ENCODE results near the gene TUT7. TPM values are rescaled to one million over a fixed set of nuclear protein-coding genes. Genes with fewer than 3 reads are reported as not detected.

TUT7 gene
- total RNA-seq, 1 experiment from 2014 or later: 17.2 TPM

- no peaks in the 10 kb centered on the region for H3K27me3 ChIP-seq (replicated peaks; ENCODE audit: control insufficient read depth, insufficient read depth, low read length)
- POLR2A ChIA-PET: no interaction called here
- Mint-ChIP-seq H3K36me3 (ENCODE audit: insufficient read depth, unreplicated experiment) (peaks cover 42% of the 10 kb centered on the region), H3K4me1 (ENCODE audit: low read depth, unreplicated experiment) (peaks cover 7% of the 10 kb centered on the region), H3K9me3 (ENCODE audit: unreplicated experiment) (no peaks in the 10 kb centered on the region), H3K4me3 (ENCODE audit: unreplicated experiment) (no peak overlapping the region), H3K27me3 (ENCODE audit: insufficient read depth, unreplicated experiment) (no peaks in the 10 kb centered on the region), H3K27ac (ENCODE audit: unreplicated experiment) (peak overlapping the region; percentile 29)
- peaks cover 23% of the 10 kb centered on the region for H3K4me1 ChIP-seq
- H3K4me3 ChIP-seq (ENCODE audit: low read depth, low read length): no peak overlapping the region
- no TSS peak for BruUV-seq (replicated peaks)
- intact Hi-C loops (cut with micrococcal nuclease; ENCODE audit: unreplicated experiment): no loop called here
- no peak for TF ChIP-seq CTCF (IDR thresholded peaks at IDR 0.05; ENCODE audit: insufficient read depth in 1 of 2, low read depth in 1 of 2, low read length in 1 of 2, severe bottlenecking in 1 of 2, unreplicated experiment in 1 of 2)
- DNase-seq: no peak
- H3K36me3 ChIP-seq (ENCODE audit: control insufficient read depth, insufficient read depth, low read length): no peaks in the 10 kb centered on the region; the same call in 1 of the 2 replicates
- H3K9me3 ChIP-seq: no peaks in the 10 kb centered on the region
- CTCF ChIA-PET: no interaction called here
Measured at GRCh38 chr9:86341007-86341491, 13.2 kb downstream of the TUT7 start.

GRCh38 chr9:86340356-86341006 is 13.7 kb downstream of the TUT7 start:
- H3K9me3 Mint-ChIP-seq (ENCODE audit: unreplicated experiment): no peaks in the 10 kb centered on the region
- H3K27ac Mint-ChIP-seq (ENCODE audit: unreplicated experiment): no peak overlapping the region
- no peak overlapping the region for H3K4me3 Mint-ChIP-seq (ENCODE audit: unreplicated experiment)
- Histone ChIP-seq H3K9me3 (no peaks in the 10 kb centered on the region), H3K4me3 (ENCODE audit: low read depth, low read length) (no peak overlapping the region), H3K27me3 (replicated peaks; ENCODE audit: control insufficient read depth, insufficient read depth, low read length) (no peaks in the 10 kb centered on the region), H3K4me1 (peaks cover 27% of the 10 kb centered on the region), H3K36me3 (ENCODE audit: control insufficient read depth, insufficient read depth, low read length) (no peaks in the 10 kb centered on the region; the same call in 1 of the 2 replicates)
- H3K36me3 Mint-ChIP-seq (ENCODE audit: insufficient read depth, unreplicated experiment): peaks cover 48% of the 10 kb centered on the region
- BruUV-seq (replicated peaks): no TSS peak
- no peak for DNase-seq
- TF ChIP-seq CTCF (IDR thresholded peaks at IDR 0.05; ENCODE audit: insufficient read depth in 1 of 2, low read depth in 1 of 2, low read length in 1 of 2, severe bottlenecking in 1 of 2, unreplicated experiment in 1 of 2): no peak
- intact Hi-C loops (cut with micrococcal nuclease; ENCODE audit: unreplicated experiment): no loop called here
- H3K27me3 Mint-ChIP-seq (ENCODE audit: insufficient read depth, unreplicated experiment): no peaks in the 10 kb centered on the region
- peaks cover 7% of the 10 kb centered on the region for H3K4me1 Mint-ChIP-seq (ENCODE audit: low read depth, unreplicated experiment)
- CTCF ChIA-PET: no interaction called here
- POLR2A ChIA-PET: no interaction called here

GRCh38 chr9:86337469-86338108 is 16.6 kb downstream of the TUT7 start:
- Mint-ChIP-seq H3K9me3 (ENCODE audit: unreplicated experiment) (no peaks in the 10 kb centered on the region), H3K4me3 (ENCODE audit: unreplicated experiment) (no peak overlapping the region), H3K36me3 (ENCODE audit: insufficient read depth, unreplicated experiment) (peaks cover 55% of the 10 kb centered on the region), H3K4me1 (ENCODE audit: low read depth, unreplicated experiment) (peaks cover 7% of the 10 kb centered on the region), H3K27ac (ENCODE audit: unreplicated experiment) (no peak overlapping the region), H3K27me3 (ENCODE audit: insufficient read depth, unreplicated experiment) (no peaks in the 10 kb centered on the region)
- no peak overlapping the region for H3K4me3 ChIP-seq (ENCODE audit: low read depth, low read length)
- ChIA-PET POLR2A (no interaction called here), CTCF (no interaction called here)
- intact Hi-C loops (cut with micrococcal nuclease; ENCODE audit: unreplicated experiment): no loop called here
- no peaks in the 10 kb centered on the region; the same call in 1 of the 2 replicates for H3K36me3 ChIP-seq (ENCODE audit: control insufficient read depth, insufficient read depth, low read length)
- DNase-seq: no peak
- TF ChIP-seq CTCF (IDR thresholded peaks at IDR 0.05; ENCODE audit: insufficient read depth in 1 of 2, low read depth in 1 of 2, low read length in 1 of 2, severe bottlenecking in 1 of 2, unreplicated experiment in 1 of 2): no peak
- no TSS peak for BruUV-seq (replicated peaks)
- H3K27me3 ChIP-seq (replicated peaks; ENCODE audit: control insufficient read depth, insufficient read depth, low read length): no peaks in the 10 kb centered on the region
- H3K9me3 ChIP-seq: no peaks in the 10 kb centered on the region
- peaks cover 36% of the 10 kb centered on the region for H3K4me1 ChIP-seq

Measured in Caco-2 (cell line).